GM13977 (cell line): Measurements from ENCODE around the gene FSTL5.
A peak's percentile ranks its signal among the peaks of the same experiment; 100 is the strongest.

ENCODE experiments used
- DNase-seq: peaks from one replicate; pipeline ENCODE4 v3.0.0; 2012; ENCODE audit warnings: low spot score
- in situ Hi-C: fragments of 300-500 bp; cut with MboI; formaldehyde crosslinking; loops from one replicate; pipeline ENCODE4 v1.12.0; 2022; ENCODE audit warnings: low sequenced_read_pairs, low pct_unique_long_range_greater_than_20kb, mixed read lengths, inconsistent platforms; ENCODE audit not compliant: unreplicated experiment
- TF ChIP-seq, protein P1 (sequence below): IDR thresholded peaks from 2 replicates; pipeline ENCODE4 v1.5.1; 2012; ENCODE audit warnings: mild to moderate bottlenecking, control low read depth; ENCODE audit not compliant: insufficient read depth; ENCODE audit errors: extremely low read depth, missing control alignments

Gene FSTL5

DNA sequence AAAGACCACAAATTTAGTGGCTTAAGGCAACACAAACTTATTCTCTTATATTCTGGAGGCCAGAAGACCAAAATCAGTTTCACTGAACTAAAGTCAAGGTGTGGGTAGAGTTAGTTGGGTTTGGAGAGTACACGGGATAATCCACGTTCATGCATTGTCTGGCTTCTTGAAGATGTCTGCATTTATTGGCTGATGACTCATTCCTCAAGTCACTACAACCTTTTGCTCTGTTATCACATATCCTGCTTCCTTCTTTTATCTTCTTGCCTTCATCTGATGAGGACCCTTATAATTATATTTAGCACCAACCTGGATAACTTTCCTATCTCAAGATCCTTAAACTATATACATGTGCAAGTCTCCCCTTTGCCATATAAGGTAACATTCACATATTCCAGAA lies 590.0 kb downstream of the FSTL5 start:
- TF ChIP-seq, protein P1, sequence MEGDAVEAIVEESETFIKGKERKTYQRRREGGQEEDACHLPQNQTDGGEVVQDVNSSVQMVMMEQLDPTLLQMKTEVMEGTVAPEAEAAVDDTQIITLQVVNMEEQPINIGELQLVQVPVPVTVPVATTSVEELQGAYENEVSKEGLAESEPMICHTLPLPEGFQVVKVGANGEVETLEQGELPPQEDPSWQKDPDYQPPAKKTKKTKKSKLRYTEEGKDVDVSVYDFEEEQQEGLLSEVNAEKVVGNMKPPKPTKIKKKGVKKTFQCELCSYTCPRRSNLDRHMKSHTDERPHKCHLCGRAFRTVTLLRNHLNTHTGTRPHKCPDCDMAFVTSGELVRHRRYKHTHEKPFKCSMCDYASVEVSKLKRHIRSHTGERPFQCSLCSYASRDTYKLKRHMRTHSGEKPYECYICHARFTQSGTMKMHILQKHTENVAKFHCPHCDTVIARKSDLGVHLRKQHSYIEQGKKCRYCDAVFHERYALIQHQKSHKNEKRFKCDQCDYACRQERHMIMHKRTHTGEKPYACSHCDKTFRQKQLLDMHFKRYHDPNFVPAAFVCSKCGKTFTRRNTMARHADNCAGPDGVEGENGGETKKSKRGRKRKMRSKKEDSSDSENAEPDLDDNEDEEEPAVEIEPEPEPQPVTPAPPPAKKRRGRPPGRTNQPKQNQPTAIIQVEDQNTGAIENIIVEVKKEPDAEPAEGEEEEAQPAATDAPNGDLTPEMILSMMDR, result no peak
- DNase-seq, result no peak
- in situ Hi-C loops, result no loop called here

DNA sequence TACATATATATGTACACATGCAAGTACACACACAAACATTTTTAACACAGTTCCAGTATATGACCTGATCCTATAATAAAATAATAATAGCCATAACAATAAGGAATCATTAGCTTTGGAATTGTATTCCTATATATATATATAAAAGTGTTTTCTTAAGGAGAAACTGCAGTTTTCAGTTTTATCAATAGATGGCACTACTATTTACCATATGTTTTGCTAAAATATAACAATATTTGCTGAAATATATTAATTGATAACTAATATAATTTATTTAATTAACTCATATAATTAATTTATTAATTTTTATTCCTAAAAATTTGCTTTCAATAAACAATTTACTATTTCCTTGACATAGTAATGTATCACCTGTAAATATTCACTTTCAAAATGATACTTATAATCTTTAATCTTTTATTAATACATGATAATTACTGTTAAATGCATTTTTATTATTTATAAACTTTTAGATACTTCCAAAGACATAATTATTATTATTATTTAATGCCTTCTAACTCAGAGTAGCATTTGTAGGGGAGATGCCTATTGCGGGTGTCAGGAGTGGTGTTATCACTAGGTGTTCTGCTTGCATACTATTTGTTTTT lies 599.5 kb downstream of the FSTL5 start:
- TF ChIP-seq, protein P1, result no peak
- DNase-seq, result no peak
- in situ Hi-C loops, result no loop called here

DNA sequence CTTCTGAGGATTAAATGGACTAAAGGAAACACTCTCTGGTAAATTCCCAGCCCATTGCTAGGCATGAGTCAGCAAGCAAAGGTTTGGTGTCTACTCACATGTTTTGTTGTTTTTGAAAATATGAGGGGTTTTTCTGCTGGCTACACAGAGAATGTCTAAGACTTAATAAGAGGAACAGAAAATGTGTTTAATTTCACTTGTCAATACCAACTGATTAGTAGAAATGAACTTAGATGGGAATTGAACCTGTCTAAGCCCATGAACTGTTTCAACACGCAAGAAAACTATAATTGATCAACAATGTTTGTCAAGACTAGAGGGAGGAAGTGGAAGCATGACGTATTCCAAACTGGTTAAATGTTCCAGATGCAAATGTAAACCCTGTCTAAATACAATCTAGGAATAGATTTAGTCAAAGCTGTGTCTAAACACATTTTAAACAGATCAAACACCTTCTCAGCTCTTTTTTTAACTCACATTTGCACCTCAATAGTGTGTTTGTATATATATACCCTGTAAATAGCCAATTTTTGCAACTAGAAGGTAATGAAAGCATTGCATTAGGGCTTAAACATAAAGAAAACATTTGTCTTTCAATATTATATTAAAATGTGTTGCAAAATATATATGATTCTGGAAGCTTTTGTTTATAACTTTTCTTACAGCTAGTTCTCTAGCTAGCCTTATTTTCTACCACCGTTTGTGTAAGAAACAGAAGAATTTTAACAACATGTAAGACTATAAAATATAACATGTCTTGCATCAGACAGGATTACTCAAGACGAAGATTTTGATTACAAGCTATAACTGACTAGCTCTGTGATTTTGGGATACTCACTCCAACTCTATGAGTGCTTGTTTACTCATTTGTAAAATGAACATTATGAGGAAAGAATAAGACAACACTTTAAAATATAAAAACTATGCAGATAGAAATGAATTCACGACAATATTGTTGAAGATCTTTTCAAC lies 607.8 kb downstream of the FSTL5 start:
- peak; percentile 8 for DNase-seq
- TF ChIP-seq, protein P1, result no peak
- in situ Hi-C loops, result no loop called here

DNA sequence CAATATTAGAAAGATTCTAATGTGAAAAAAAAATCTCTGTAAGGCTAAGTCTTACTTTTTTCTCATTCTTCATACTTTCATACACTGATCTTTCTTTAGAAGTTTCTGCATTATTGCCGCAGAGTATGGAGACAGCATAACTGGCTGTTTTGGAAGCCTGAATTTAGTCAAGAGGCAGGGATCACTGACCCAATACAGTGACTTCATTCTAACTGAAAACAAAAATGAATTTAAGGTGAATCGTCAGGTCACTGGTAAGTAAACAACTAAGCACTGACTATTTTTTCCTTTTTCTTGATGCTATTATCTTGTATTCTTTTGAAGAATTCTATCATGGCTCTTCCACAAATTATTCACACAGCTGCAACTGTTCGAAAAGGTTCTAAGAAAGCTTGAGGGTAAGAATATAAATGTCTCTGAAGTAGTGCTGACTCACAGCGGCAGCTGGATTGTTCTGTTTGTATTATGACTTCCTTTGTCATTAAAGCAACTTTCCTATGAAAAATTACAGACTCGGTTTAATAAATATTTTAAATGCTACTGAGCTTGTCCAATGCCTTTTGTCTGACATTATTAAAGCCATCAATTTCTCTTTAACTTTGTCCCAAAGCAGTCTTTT lies 609.3 kb downstream of the FSTL5 start:
- TF ChIP-seq, protein P1, result no peak
- DNase-seq, result no peak
- in situ Hi-C loops, result no loop called here

DNA sequence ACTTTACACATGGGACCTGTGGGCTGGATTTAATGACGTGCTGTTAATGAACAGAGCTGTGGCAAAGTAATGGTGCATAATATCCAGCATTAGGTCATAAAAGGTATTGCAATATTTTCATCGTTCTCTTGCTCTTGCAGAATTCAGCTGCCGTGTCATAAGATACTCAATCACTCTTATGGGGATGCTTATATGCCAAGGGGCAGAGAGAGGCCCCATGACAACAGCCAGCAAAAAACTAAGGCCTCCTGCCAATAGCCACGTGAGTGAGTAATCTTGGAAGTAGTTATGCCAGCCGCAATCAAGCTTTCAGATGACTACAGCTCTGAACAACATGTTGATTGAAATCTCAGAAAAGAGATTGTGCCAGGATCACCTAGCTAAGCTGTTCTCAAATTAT lies 616.9 kb downstream of the FSTL5 start:
- no peak for DNase-seq
- TF ChIP-seq, protein P1, result no peak
- in situ Hi-C loops, result no loop called here

DNA sequence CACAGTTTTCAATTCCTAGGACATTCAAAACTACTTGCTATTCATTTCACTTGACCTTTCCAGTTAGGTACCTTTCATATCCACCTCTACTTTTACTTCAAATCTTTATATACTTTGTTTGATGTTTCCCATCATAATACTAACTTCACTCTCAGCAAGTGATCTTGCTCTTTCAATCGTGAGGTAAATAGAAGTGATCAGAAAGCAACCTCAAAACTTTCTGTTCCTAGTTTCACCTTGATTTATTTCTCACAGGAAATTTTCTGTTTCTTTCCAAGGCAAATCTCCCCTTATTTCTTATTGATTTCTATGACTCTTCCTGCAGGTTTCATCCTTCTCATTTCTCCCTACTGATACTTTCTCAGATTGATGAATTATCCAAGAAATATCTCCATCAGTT lies 623.5 kb downstream of the FSTL5 start:
- in situ Hi-C loops, result no loop called here
- TF ChIP-seq, protein P1, result no peak
- DNase-seq, result no peak
